ENCODE results near the gene KIRREL3.

The KIRREL3 gene

DNA sequence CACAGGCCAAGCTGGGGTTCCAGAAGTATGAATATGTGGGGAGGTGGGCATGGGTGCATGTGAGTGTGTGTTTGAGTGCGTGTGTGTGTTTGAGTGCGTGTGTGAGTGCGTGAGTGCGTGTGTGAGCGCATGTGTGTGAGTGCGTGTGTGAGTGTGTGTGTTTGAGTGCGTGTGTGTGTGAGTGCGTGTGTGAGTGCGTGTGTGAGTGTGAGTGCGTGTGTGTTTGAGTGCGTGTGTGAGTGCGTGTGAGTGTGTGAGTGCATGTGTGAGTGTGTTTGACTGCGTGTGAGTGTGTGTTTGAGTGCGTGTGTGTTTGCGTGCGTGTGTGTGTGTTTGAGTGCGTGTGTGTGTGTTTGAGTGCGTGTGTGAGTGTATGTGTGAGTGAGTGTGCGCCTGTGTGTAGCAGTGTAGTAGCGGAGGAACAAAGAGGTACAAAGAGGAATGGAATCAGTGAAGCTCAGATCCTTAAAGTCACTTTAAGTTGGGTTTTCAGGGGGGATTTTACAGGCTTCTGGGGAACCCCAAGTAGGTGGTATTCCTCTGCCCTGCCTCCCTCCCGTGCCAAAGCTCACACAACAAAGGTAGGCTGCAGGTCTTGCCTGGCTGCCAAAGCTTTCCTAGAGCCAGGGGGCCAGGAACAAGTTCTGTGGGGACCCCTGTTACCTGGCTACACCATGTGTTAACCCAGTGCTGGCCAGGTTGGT lies 137.1 kb downstream of the KIRREL3 start:
- DNase-seq = no peak

DNA sequence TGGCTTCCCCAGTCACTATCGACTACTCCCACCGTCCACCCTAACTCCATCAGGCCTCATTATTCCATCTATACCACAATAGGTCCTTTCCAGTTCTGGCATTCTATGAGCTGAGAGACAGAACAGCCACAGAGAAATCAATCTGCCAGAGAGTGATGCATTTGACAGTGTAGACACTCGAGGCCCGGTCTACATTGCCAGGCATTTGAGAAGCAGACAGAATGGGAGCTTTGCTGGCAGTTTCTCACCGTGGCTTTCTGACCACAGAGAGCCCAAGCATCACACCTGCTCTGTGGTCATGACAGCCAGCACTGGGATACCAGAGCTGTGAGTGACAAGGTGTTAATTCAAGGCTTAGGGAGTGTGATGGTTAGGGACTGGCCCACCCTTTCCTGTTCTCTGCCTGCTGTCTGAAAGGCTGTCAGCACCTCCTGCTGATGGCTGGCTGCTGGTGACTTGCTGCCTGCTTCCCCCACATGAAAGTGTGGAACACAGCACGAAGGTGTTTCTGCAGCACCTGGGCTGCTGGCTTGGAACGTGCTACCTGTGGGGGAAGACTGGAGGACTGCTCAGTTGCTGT lies 137.8 kb downstream of the KIRREL3 start:
- peak; percentile 69 for DNase-seq

DNA sequence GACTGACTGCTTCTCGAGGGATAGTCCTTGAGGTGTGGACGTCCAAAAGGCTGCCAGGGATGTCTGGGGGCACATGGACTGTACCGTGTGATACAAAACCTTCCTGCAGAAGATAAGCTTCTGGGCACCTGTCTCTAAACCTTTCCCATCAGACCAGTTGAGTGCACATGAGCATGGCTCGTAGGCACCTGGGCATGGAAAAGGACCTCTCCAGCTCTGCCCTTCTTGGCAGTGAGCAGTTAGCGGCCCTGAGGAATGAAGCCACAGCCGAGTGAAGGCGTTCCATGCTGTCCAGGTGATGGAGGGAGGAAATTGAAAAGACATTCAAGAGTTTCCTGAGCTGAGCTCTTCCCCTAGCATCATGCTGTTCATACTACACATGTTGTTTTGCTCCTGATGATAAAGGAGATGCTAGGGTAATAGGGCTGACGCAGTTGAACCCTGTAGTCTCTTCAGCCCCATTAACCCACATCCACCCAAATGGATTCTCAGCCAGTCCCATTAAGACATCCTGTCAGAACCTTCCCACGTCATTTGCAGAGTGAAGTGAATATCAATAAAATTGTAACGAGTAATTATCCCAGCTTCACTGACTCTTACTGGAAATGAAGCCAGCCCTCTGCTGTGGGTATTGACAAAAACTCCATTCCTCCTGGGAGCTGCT lies 138.6 kb downstream of the KIRREL3 start:
- DNase-seq = no peak

DNA sequence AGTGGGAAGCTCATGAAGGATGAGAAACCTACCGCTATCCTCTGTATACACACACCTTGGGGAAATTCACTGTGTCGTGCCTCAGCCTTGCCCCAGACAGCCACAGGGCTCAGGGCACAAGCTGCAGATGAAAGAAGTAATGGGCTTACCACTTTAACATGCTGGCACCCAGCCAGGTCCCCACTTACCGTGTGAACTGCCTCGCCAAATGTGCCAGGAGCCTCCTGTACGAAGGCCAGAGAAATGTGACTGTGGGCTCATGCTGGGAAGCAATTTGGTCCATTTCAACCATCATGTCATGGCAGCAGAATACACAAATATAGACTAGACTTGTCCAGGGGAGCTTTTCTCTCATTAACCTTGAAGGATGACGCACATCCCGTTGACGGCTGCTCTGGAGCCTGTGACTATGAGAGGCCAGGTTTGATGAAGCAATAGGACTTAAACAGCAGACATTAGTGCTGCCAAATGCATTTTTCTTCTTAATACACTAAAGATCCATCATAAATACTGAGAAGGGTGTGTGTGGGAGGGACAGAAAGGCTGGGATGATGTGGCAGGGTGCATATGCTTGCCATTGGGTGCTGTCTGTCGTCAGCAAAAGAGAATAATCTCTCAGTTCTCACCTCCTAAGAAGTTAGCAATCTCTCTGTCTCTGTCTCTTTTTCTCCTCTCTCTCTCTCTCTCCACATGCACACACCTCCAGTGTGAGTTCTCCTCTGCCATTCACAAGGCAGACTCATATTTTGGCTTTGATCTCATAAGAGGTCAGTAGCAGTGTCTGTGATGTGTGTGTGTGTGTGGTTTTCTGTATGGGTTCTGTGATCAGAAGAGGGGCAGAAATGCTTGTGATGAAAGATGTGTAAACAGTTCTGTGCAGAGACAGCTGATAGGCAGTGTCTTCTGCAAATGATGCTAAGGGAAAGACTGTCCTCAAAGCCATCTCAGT lies 142.4 kb downstream of the KIRREL3 start:
- DNase-seq = no peak

DNA sequence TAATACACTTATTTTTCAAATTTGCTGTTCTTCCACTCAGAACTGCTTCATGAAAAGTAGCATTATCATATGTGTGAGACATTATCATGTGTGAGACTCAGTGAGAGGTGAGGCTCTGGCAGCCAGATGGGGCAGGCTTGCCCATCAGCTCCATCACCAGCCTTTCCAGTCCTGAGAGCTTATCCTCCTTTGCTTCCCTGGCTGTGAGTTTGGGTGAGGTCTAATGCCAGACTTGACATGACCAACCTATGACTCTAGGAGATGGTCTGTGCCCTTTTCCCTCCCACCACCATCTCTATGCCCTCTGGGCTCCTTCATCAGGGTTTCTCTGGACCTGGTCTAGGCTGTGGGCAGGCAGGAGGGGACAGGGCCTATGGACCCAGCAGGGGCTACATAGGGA lies 145.0 kb downstream of the KIRREL3 start:
- DNase-seq = no peak

DNA sequence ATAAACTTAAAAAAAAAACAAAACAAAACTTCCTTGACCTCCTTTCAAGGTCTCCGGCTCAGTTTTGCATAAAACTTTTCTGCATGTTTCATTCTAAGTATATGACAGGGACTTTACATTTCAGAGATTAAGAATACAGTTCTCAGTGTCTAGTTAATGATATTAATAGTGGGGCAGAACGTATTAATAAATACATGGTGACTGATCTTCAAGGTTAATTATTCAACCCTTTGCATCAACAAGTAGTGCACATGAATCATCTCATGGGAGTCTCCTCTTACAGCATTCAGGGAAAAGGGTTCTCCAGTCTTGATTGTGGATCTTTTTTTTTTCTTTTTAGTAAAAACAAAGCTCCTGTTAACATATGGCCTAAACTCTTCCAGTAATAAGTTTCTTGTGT lies 146.8 kb downstream of the KIRREL3 start:
- no peak for DNase-seq

DNA sequence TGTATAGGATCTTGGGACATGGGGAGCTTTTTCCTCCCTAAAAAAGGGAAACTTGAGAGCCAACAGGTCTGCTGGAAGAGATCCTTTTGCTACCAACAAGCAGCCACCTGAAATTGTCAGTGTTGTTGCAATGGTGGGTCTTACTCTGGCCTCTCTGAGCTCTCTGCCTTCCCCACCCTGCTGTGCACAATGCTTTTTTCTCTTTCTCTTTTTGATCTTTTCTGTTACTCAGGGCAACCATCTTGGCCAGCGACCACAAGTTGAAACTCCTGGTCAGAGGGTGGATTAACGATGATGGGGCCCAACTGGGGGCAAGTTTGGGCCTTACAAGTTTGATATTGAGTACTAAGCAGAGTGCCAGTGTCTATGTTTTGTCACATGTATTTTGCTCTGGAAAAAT lies 155.8 kb downstream of the KIRREL3 start:
- no peak for DNase-seq

DNA sequence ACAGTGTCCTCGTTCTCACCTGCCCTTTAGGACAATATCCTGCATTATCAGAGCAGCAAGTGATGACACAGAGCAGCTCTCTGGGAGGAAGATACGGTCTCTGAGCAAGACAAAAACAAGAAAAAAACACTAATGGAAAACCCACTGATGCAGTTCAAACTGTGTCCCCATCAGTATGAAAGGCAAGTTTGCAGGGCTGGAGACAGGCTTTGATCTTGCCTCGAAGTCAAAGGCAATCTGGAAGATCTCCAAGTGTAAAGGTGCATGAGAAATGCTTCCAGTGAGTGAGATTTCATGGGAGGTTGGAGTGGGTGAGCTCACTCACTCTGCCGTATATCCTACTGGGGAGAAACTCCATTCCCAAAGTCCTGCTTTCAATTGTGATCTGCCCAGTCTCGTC lies 157.5 kb downstream of the KIRREL3 start:
- no peak for DNase-seq

DNA sequence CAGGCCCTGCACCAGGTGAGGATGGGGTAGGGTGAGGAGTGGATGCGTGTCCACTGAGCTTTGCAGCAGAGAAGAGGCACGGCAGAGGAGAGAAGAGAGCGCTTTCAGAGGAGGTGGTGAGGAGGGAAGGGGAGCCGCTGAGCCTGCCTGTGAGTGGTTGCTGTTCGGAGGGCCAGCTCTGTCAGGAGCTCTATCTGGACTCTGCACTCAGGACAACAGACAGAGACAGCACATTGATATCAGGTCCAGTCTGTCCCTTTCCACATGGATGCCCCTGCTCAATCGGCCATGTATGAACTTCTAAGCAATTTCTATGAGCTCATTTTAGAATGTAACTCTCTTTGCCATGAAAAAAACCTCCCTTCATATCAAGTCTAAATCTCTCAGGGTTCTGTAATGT lies 158.6 kb downstream of the KIRREL3 start:
- DNase-seq = no peak

DNA sequence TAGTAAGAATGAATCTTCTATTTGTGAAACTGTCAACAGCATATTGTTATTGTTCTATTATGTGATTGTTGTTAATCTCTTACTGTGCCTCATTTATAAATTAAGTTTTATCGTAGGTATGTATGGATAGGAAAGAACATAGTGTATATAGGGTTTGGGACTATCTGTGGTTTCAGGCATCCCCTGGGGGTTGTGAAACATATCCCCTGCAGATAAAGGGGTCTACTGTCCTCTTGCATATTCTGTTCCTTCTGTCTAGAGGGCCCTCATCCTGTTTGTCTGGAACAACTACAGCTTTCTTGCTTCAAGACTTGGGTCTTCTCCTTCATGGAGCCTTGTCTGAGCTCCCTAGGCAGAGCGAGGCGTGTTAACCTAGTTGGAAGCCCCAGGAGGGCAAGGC lies 159.6 kb downstream of the KIRREL3 start:
- DNase-seq = no peak

DNA sequence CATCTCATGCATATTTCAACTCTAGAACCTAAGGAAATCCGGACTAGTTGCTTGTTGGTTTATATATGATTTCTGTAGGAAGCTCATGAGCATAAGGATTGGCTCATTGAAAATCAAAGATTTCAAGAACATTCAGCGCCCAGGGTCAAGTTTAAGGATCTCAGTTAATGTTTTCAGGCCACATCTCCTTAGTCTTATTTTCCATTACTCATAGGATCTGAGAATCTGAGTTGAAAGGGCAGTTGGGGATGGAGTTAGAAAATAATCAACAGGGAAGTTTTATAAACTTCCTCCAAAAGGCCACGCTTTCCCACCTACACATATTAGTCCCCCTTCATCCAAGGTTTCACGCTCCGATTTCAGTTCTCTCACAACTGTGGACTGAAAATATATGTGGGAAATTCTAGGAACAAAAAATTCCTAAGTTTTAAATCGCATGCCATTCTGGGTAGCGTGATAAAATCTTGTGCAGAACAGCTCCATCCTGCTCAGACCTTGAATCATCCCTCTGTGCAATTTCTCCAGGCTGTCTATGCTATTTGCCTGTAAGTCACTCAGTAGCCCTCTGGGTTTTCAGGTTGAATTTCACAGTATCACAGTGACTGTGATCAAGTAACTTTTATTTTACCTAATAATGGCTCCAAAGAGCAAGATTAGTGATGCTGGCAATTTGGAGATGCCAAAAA lies 160.2 kb downstream of the KIRREL3 start:
- no peak for DNase-seq

DNA sequence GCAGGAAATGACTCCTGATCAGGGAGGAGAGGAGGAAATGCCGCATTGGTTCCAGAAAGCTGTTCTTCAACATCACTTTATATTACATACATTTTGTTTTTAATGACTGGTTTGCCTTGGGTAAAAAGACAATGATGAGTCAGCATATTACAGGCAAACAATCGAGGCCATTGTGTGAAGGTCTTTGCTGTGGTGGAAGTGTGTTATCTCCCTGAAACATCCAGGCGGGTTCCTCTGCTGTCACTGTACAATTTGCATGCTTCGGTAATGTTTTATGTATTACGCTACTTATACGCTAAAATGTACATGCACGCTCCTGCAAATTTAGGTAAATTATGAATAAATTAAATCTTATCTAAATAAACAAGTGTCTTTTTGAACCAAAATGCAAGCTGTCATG lies 161.1 kb downstream of the KIRREL3 start:
- DNase-seq = no peak

DNA sequence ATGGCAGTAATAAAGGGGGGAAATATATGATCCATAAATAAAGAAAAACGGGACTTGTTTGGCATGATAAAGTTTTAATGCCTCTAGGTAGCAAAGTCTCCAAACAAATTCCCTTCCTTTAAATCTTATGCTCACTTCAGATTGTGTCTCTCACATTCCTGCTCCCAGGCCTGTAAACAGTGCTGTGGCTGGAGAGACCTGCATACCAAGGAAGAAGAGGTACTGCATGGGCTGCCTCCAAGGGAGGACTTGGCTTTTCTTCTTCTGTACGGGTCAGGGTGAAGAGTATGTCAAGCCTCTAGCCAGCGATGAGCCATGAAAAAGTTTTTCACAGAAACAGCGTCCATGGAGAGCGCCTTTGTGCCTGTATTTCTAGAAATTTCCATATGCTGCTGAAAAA lies 161.8 kb downstream of the KIRREL3 start:
- DNase-seq = peak; percentile 74

DNA sequence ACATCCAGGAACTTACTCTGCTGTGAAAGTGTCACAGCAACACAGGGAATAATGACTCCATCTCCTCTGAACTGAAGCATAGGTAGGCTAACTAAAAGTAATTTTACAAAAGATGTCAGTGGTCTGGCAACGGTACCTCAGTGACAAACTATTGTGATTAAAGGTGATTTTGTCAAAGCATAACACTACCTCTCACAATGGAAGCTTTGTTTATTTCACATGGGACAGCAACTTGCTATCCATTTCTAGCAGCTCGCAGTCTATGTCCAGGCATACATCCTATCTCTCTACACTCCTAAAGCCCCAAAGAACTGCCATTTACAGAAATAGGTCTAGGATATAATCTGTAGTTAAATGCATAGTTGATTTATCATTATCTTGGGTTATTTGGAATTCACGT lies 163.0 kb downstream of the KIRREL3 start:
- no peak for DNase-seq

DNA sequence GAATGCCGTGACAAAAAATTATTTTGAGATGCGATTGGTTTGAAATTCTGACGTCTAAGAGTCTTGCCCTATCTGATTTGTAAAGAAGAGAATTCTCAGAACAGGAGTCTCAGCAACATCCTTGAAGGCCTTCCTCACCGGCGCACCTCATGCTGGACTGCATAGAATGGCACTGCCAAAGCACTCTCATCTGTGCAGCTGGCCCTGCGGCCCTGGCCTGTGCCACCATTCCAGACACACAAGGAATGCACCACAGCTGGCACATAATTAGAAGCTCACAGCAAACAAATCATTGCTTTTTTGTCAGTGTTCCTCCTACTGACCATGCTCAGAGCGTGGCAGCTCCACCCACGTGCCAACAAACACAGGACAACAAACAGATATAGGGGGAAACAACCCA lies 166.0 kb downstream of the KIRREL3 start:
- no peak for DNase-seq

DNA sequence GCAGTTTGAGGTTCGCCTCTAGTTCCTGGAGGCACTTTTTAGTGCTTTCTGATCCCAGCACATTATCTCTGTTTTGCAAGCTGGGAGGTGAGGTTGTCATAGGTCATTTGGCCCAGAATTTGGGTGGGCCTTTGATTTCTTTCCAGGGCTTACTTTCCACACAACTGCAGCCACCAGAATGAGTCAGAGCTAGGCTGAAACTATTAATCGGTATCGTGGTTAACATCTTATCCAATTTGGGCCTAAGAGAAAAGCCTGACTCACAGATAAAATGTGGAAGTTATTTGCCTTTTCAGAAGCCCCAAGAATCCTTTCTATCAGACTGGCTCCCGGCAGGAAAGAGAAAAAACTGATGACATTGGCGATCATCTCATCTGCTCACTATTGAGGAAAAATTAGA lies 166.4 kb downstream of the KIRREL3 start:
- no peak for DNase-seq

DNA sequence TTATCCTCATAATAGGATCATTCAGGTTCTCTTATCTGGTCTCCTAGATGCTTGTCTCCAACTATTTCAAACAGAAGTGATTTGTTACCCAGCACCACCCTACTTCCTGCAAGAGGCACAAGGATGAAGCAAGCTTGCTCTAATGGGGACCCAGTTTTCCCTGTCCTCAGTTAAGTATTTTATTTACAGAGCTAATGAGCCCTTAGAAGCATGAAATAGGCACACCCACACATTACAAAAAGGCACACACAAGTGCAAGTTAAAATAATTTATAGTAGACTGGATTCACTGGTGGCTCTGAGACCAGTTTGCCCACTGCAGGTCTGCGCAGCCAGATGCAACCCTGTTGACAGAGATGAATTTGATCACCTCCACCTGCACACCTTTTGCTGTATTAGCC lies 167.5 kb downstream of the KIRREL3 start:
- DNase-seq = no peak

DNA sequence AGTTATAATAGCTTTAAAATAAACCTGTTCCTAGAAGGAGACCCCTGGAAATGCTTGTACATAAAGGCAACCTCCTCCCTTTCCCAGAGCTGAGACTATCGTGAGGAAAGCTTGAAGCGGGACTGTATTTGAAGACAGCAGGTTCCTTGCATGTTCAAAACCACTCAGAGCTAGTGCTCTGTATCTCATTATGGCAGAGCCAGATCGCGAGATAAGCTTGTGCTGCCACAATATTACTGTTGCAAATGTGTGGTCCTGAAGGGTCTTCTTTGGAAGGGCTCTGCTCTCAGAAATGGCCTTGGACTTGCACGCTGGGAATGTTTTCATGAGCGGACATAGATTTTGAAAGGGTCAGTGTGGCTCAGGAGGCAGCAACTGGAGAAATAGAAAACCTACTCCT lies 168.2 kb downstream of the KIRREL3 start:
- DNase-seq = no peak

DNA sequence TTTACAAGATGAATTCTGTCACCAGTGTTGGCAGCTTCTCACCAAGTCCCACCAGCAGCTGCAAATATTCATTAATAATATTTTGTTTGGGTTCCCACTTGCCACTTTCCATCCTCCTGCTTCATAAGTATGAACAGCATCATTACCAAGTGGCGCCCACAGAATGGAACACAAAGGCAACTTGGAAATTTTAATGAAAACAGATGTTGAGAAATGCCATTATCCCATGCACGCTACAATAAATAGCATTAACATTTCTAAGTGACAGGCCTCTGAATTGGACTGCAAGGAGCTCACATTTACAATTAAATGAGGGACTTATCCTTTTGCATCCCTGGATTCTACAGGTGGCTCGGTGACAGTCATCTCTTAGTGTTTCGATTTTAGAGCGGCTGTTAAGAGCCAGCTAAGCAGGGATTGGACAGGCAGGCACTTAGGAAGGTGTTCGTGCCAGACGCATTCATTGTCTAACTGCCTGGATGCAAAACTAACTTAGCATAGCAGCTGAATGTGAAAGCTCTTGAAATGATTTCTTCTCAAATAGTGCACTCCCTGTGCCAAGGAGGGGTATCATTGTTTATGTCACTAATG lies 170.3 kb downstream of the KIRREL3 start:
- no peak for DNase-seq

DNA sequence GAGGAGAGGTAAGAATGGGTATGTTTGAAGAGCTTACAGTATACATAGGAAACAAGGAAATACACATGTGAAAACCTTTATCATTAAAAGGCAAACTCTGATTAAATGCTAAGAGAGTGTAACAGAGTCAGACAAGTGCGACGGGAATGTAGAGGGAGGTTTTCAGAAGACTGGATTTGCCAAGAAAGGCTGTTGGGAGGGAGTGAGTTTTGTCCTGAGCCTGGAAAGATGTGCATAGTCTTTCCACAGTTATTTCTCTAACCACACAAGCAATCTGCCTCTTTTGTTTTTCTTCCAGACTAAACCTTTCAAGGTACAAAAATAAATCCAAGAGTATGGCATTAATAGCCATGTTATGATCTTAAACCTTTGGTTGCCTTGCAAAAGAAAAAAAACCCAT lies 170.9 kb downstream of the KIRREL3 start:
- no peak for DNase-seq

DNA sequence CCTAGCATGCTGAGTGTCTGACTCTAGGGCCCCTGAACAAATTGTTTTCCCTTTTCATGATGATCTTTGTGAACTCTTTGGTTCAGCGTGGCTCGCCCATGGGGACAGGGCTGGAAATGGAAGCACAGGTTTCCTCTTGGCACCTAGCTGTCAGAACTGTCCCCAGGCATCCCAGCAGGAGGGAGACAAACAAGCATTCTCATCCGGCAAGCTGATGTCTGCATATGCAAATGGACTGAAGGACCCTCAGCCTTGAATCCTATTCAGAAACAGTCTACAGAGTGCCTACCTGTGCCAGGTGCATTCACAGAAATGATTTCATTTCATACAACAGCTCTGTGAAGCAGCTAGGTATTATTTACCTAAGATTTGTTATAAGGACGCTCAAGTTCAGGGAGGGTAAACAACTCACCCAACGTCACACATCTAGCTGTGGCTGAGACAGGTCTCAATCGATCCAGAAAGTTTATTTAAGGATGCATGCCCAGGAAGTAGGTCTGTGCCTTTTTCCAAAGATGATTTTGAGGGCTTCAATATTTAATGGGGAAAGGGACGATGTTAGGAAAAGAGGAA lies 176.4 kb downstream of the KIRREL3 start:
- DNase-seq = no peak

DNA sequence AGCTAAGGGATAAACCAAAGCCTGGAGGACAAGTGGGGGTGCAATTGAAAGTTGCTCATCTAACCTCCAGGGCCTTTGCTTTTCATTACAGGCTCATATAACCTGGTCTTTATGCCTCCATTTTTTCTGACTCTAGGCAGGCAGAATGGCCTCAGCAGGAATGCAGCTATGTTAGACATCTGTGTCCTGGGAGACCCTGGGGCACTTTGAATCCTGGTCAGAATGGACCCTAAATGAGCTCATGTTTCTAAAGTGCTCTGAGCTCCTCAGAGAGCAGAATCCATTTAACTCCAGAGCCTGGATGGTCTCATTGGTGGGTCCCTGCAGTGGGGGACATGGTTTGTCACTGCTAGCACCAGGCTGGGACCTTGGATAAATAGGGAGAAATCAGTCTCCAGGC lies 177.3 kb downstream of the KIRREL3 start:
- DNase-seq = peak; percentile 80

Measured in islet precursor cell (in vitro differentiated cells).